ENCODE results near the gene SCNN1G.
"Not testable (repeated sequence)": the region's sequence is repeated elsewhere in the genome, so short reads cannot be mapped to it uniquely, and the experiment has no call there.

The SCNN1G gene

DNA sequence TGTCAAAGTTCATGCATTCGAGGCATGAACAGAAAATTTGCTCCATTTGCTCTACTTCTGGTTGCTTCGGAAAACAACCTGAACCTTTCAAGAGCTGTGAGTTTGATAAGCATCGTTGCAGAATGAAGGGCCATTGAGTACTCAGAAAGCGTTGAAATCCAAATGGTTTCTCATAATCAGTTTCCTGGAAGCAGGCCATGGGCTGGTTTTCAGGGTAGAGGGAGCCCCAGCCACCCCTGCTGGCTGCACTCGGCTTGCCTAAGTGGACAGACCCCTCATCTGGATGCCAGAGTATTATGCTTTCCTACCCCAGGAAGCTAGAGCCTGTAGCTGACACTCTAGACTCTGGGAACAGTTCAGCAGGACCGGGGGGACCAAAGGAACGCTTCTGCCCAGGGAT is 24.4 kb downstream of the SCNN1G start:
- DNase-seq, result no peak

GRCh38 chr16:23207485-23207884 is 24.9 kb downstream of the SCNN1G start:
- no peak for DNase-seq

- DNase-seq, result no peak
These were observed 27.1 kb downstream of the SCNN1G start for GRCh38 chr16:23209606-23210005.

DNA sequence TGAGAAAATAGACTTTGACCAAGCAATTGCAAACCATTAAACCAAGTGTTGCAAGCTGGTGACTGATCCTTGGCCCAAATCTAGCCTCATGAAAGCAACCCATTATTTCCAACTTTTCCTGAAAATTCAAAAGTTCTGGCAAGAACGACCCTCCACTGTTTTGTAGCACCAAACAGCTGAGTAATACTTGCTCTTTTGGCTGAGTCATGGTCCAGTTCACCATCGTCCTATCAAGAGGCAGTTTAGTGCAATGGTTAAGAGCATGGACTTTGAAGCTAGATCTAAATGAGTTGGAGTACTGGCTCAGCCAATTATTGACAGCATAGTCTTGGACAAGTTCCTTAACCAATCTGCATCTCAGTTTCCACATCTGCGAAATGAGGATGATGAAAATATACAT is 31.3 kb downstream of the SCNN1G start:
- no peak for DNase-seq

GRCh38 chr16:23214796-23215195 is 32.3 kb downstream of the SCNN1G start:
- DNase-seq, result no peak

DNA sequence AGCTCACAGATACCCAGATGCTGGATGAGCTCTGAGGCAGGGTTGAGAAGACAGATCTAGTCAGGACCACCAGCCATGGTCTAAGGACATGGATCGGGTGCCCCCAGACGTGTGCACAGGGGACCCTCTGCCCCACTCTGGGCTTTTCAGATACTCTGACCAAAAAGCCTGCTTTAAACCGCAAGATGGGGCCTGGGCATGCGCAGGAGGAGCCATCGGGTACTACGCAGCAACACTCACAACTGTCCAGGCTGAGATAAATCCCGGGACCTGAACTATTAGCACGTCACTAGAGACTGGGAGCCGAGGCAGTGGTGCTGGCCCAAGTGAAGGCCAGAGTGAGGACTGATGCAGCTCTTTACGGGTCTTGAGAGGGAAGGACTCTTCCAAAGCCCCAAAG is 32.9 kb downstream of the SCNN1G start:
- DNase-seq, result no peak

DNA sequence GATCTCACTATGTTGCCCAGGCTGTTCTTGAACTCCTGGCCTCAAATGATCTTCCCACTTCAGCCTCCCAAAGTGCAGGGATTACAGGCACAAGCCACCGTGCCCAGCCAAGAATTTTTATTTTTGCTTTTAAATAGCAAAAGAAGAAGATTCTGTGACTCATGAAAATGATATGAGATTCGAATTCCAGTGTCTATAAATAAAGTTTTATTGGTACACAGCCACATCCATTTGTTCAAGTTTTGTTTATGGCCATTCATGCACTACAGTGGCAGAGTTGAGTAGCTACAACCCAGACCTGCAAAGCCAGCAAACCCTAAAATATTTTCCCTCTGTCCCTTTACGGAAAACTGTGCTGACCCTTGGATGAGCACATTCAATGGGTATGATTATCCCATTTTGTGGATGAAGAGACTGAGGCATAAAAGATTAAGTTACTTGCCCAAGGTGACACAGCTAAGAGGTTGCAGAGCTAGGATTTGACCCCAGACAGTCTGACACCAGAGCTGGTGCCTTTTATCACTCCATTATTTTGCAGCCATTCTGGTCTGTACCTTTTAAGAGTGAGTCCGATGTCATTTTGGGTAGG is 34.2 kb downstream of the SCNN1G start:
- no peak for DNase-seq

DNA sequence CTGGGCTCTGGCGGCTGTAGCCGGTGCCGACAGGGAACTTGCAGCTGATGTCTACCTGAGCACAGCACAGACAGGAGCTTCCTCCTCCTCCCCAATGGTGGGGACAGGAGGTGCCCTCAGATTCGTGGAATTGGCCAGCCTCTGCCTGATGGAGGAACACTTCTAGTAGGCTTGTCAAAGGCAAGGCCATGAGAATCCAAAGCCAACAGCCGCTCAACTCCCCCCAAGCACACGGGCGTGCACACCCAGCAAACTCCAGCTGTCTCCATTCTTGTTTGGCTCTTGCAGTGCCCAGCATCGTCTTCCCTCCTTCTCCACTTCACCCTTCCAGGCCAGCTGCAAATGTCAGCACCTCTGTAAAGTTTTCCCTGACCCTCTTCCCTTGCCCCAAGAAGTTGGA is 35.1 kb downstream of the SCNN1G start:
- DNase-seq, result no peak

GRCh38 chr16:23222929-23223328 is 40.4 kb downstream of the SCNN1G start:
- no peak for DNase-seq

GRCh38 chr16:23223368-23223767 is 40.8 kb downstream of the SCNN1G start:
- no peak for DNase-seq

- DNase-seq, result no peak
These were observed 42.6 kb downstream of the SCNN1G start for GRCh38 chr16:23225109-23225508.

DNA sequence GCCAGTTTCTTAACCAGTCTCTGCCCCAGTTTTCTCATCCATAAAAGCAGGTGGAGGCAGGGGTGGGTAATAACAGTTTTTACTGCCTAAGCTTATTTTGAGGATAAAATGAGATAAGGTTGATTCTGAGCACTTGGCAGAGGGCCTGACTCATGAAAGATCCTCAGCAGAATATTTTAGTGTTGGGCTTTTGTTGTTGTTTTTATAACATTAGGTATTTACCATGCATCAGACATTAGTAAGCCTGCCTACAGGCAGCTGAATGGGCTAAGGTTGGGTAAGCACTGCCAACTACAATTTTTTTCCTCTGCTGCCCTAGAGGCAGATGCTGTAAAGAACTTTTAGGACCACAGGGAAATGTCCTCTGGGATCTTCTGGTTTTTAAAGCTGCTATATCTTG is 43.1 kb downstream of the SCNN1G start:
- no peak for DNase-seq

GRCh38 chr16:23227529-23227928 is 45.0 kb downstream of the SCNN1G start:
- DNase-seq, result no peak

GRCh38 chr16:23229714-23230113 is 47.2 kb downstream of the SCNN1G start:
- DNase-seq, result no peak

GRCh38 chr16:23232806-23233205 is 50.3 kb downstream of the SCNN1G start:
- no peak for DNase-seq

DNA sequence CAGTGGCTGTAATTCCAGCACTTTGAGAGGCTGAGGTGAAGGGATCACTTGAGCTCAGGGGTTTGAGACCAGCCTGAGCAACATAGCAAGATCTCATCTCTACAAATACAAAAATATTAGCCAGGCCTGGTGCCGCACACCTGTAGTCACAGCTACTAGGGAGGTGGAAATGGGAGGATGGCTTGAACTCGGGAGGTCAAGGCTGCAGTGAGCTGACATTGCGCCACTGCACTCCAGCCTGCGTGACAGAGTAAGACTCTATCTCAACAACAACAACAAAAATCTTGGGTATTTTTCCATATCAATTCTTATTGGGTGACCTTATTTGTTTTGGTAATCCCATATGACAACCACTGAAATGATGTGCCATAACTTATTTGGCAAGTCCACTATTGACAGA is 52.6 kb downstream of the SCNN1G start:
- DNase-seq, result no peak

DNA sequence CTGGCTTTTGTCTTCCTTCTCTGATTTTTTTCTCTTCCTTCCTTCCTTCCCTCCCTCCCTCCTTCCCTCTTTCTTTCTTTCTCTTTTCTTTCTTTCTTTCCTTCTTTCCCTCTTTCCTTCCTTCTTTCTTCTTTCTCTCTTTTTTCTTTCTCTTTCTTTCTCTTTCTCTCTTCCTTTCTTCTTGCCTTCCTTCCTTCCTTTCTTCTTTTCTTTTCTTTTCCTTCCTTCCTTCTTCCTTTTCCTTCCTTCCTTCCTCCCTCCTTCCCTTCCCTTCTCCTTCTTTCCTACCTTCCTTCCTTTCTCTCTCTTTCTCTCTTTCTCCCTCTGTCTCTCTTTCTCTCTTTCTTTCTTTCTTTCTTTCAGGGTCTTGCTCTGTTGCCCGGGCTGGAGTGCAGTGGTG is 54.4 kb downstream of the SCNN1G start:
- DNase-seq, result no peak

GRCh38 chr16:23240994-23241393 is 58.4 kb downstream of the SCNN1G start:
- no peak for DNase-seq

- DNase-seq, result no peak
These were observed 61.6 kb downstream of the SCNN1G start for GRCh38 chr16:23244122-23244521.

DNA sequence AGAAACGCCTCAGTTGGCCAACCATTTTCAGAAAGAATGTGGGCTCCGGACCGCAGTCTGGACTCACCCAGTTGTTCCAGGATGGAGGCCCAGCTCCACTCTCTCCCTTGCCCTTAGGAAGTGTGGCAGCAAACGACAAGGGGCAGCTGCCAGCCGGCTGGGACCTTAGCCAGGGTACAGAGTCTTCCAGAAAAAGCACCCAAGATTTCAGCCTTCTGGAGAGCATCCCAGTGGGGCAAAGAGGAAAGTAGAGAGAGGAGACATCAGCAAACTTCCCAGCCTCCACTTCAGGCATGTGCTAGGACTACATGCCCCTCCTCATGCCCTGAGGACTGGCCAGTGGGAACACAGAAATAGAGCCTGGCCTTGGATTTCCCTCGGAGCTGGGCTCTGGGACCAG is 62.7 kb downstream of the SCNN1G start:
- no peak for DNase-seq

DNA sequence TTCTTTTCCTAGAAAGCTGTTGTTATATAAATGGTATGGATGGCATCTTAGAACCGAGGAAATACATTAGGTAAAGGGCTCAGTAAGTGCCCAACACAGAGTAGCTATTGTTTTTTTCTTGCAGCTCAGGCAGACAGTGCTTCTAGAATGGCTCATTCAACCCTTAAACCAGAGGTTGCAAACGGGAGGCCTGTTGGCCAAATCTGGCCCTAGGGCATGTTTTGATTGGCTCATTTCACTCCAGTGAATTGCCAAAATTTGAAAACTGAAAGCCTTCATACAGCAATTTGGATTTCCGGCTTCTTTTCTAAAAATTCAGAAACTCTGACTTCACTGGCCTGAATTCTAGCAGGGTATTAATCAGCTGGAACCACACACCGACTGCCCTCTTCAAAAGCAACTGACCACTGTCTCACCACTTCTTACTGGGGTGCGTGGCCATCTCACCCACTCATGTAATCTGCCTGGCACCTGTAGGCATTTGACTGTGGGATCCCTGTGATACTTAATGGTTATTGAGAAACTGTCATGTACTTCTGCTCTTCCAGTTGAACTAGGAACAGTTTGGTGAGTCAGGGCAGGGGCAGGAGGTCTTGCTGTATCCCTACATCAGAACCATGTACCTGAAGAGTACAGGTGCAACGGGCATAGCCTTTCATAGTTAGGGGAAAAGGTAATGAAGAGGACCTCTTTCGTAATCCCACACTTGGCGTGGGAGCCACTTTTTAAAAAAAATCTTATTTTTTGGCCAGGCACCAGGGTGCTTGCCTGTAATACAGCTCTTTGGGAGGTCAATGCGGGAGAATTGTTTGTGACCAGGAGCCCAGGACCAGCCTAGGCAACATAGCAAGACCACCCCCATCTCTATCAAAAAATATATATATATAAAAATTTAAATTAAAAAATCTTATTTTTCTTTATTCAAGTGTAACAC is 66.0 kb downstream of the SCNN1G start:
- no peak for DNase-seq

DNA sequence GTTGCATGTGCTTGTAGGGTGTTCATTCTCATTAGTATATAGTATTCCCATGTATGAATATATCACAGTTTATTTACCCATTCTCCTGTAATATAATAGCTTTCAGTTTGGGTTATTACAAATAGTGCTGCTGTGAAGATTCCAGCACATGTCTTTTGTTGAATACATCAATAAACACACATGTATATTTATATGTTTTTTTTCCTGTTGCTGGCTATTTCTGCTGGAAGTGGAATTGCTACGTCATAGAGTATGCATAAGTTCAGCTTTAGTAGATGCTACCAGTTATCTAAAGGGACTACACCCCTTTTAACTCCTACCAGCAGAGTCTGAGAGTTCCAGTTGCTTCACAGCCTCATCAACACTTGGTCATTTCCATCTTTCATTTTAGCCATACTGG is 67.3 kb downstream of the SCNN1G start:
- DNase-seq, result no peak

DNA sequence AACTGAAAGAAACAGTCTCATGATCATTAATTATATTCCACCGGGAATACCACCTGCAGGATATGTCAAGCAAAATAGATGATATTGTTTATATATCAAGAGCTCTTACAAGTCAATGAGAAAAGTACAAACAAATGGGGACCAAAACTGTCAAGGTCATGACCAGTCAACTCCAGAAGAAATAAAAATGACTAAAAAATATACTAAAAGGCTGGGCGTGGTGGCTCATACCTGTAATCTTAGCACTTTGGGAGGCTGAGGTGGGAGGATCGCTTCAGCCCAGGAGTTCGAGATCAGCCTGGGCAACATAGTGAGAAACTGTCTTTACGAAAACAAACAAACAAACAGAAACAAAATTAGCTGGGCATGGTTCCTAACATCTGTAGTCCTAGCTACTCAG is 69.8 kb downstream of the SCNN1G start:
- no peak for DNase-seq

DNA sequence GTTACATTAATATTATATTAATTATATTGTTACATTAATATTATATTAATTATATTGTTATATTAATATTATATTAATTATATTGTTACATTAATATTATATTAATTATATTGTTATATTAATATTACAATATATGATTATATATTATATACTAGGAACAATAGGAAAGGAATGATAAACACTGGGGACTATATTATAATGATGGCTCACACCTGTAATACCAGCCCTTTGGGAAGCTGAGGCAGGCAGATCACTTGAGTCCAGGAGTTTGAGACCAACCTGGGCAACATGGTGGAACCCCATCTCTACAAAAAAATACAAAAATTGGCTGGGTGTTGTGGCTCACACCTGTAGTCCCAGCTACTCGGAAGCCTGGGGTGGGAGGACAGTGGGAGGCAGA is 71.1 kb downstream of the SCNN1G start:
- DNase-seq, result not testable (repeated sequence)

DNA sequence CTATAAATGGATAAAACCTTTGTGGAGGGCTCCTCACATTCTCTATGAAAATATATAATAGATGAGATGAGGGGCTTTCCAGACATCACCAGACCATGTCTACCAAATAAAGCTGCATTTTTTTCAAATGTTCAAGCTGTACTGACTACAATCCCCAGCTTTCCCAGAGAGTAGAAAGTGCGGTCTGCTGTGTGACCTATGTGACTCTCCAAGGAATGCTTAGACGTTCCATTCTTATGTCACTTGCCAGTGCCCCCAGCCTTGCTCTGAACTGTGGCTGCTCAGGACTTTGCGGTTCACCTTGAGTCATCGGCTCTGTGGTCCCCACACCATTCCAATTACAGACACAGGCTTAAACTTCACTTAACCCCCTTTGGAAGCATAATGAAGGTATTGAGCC is 71.8 kb downstream of the SCNN1G start:
- DNase-seq, result no peak
